ENCODE results near the gene APOBEC4.

DNA sequence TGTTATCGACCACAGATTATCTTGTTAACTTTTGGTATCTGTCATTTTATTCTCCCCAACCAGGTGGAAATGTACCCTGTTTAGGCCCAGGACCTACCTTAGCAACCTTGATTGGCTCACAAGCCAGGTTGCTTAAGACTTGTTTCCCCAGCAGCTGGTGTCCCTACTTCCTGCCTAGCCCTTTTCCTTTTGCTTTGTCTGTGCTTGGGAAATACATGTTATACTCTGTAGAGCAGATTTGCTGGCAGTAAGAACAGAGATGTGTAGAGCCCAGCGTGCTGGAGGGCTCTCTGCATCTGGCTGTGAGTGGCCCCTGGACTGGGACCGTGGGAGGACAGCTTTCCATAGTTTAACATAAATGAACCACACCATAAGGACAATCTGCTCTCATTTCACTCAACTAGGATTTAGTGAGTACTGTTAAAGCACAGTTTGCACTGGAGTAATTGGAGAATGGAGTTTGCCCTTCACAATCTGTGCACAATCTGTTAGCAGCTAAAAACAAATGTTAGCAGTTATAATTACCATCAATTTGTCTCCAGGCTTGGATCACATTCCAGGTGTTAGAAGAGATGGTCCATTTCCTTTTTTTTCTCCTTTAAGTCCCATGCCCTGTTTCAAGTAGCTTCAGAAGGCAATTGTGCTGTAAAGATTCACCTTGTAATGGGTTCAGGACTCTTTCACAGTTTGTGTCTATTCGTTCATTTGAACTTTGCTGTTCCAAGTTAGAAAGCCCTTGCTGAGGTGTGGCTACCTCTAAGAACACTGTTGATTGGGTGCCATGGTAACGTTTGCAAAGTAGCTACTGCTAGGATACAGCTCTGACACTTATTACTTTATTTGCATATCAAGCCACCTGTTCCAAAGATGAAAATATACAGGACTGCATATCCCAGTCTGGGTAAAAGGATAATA is at the start of gene APOBEC4:
- TF ChIP-seq, protein P1, sequence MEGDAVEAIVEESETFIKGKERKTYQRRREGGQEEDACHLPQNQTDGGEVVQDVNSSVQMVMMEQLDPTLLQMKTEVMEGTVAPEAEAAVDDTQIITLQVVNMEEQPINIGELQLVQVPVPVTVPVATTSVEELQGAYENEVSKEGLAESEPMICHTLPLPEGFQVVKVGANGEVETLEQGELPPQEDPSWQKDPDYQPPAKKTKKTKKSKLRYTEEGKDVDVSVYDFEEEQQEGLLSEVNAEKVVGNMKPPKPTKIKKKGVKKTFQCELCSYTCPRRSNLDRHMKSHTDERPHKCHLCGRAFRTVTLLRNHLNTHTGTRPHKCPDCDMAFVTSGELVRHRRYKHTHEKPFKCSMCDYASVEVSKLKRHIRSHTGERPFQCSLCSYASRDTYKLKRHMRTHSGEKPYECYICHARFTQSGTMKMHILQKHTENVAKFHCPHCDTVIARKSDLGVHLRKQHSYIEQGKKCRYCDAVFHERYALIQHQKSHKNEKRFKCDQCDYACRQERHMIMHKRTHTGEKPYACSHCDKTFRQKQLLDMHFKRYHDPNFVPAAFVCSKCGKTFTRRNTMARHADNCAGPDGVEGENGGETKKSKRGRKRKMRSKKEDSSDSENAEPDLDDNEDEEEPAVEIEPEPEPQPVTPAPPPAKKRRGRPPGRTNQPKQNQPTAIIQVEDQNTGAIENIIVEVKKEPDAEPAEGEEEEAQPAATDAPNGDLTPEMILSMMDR (IDR thresholded peaks at IDR 0.05): no peak
- TF ChIP-seq POLR2A (IDR thresholded peaks at IDR 0.05): no peak

Measured in body of pancreas (tissue), 4 donors.